HG03025 (cell line): Measurements from ENCODE around the gene RAD51B.
"Not testable (repeated sequence)": the region's sequence is repeated elsewhere in the genome, so short reads cannot be mapped to it uniquely, and the experiment has no call there.

Experiments used
- ATAC-seq: cut with Tn5 transposase; IDR thresholded peaks from one replicate; pipeline ENCODE4 v1.9.1; 2021; ENCODE audit warnings: mild to moderate bottlenecking, moderate library complexity; ENCODE audit not compliant: unreplicated experiment, low FRiP score

RAD51B gene

GRCh38 chr14:68428900-68429299 is 609.3 kb downstream of the RAD51B start:
- ATAC-seq = not testable (repeated sequence)

- not testable (repeated sequence) for ATAC-seq
These were observed 614.6 kb downstream of the RAD51B start for GRCh38 chr14:68434173-68434572.

GRCh38 chr14:68435631-68436030 is 616.1 kb downstream of the RAD51B start:
- not testable (repeated sequence) for ATAC-seq

GRCh38 chr14:68439676-68440075 is 620.1 kb downstream of the RAD51B start:
- no peak for ATAC-seq

GRCh38 chr14:68440820-68441219 is 621.2 kb downstream of the RAD51B start:
- no peak for ATAC-seq

- ATAC-seq = no peak
These were observed 622.0 kb downstream of the RAD51B start for GRCh38 chr14:68441542-68441941.

GRCh38 chr14:68442828-68443629 is 623.5 kb downstream of the RAD51B start:
- no peak for ATAC-seq

GRCh38 chr14:68444449-68445168 is 625.0 kb downstream of the RAD51B start:
- no peak for ATAC-seq

GRCh38 chr14:68446243-68447040 is 626.9 kb downstream of the RAD51B start:
- no peak for ATAC-seq

- no peak for ATAC-seq
These were observed 628.1 kb downstream of the RAD51B start for GRCh38 chr14:68447581-68448251.

GRCh38 chr14:68448252-68448902 is 628.8 kb downstream of the RAD51B start:
- no peak for ATAC-seq

GRCh38 chr14:68449561-68450181 is 630.1 kb downstream of the RAD51B start:
- ATAC-seq = no peak

- no peak for ATAC-seq
These were observed 631.0 kb downstream of the RAD51B start for GRCh38 chr14:68450391-68451120.

- ATAC-seq = no peak
These were observed 632.3 kb downstream of the RAD51B start for GRCh38 chr14:68451696-68452373.

- ATAC-seq = no peak
These were observed 638.7 kb downstream of the RAD51B start for GRCh38 chr14:68458253-68458652.

GRCh38 chr14:68458840-68459469 is 639.4 kb downstream of the RAD51B start:
- no peak for ATAC-seq

GRCh38 chr14:68459480-68460136 is 640.0 kb downstream of the RAD51B start:
- ATAC-seq = no peak
